SKM-1 (cell line): ENCODE data around the gene SLC44A3.

Experiments used
- DNase-seq: peaks from one replicate; lab custom pipeline; 2025; ENCODE audit not compliant: unreplicated experiment; lab: John Stamatoyannopoulos, UW

SLC44A3 gene, protein sequence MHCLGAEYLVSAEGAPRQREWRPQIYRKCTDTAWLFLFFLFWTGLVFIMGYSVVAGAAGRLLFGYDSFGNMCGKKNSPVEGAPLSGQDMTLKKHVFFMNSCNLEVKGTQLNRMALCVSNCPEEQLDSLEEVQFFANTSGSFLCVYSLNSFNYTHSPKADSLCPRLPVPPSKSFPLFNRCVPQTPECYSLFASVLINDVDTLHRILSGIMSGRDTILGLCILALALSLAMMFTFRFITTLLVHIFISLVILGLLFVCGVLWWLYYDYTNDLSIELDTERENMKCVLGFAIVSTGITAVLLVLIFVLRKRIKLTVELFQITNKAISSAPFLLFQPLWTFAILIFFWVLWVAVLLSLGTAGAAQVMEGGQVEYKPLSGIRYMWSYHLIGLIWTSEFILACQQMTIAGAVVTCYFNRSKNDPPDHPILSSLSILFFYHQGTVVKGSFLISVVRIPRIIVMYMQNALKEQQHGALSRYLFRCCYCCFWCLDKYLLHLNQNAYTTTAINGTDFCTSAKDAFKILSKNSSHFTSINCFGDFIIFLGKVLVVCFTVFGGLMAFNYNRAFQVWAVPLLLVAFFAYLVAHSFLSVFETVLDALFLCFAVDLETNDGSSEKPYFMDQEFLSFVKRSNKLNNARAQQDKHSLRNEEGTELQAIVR

DNA sequence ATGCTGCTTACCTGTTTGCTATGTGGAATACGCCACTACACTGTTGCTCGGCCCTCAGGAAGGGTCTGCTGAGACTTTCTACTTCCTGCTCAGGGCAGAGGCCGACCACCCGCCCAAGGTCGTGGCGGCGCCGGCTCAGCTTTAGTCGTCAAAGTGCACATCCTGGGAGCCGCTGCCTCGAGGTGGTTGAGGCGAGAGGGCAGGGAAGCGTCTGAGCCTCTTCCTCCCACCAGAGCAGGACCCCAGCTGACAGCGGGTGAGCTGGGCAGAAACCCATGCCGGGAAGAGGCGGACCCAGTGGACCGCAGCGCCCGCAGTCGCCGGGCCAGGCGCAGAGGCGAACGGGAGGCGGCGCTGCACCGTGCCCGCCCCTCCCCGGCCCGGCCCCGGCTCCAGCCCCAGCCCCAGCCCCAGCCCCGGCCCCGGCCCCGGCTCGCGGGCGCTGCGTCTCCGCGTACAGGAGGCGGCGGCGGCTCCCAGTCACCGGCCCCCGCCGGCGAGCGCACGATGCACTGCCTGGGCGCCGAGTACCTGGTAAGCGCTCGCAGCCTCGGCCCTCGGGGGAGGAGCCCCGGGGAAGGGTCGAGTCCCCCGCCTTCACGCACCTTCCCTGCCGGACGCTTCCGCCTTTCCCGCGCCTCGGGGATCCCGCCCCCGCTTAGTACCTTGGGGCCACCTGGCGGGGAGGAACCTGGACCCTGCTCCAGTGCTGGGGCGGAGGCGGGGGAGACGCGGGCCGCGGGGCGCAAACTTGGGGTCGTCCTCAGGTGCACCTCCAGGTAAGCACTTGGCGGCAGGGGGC is at the start of gene SLC44A3:
Gene SLC44A3 (plus strand): TSS at position 413 of the 802 bp plus-strand sequence. CDS start 95 bp downstream, at position 508.
- DNase-seq: no peak

DNA sequence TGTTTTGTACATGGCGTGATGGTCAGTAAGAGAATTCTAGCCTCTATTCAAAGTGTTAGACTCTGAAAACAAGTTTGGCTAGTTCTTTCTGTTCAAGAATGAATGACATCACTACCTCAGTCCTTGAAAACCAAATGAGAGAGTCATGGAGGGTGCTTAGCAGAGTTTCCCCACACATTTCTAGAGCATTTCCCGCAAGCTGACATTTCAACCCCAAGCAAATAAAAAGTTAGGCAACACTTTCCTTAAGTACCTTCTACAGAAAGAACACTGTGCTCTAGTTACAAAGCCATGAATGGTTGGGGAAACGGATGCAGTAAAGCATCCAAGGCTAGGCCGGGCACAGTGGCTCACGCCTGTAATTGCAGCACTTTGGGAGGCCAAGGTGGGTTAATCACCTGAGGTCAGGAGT is 47.9 kb upstream of the SLC44A3 start:
- no peak for DNase-seq

DNA sequence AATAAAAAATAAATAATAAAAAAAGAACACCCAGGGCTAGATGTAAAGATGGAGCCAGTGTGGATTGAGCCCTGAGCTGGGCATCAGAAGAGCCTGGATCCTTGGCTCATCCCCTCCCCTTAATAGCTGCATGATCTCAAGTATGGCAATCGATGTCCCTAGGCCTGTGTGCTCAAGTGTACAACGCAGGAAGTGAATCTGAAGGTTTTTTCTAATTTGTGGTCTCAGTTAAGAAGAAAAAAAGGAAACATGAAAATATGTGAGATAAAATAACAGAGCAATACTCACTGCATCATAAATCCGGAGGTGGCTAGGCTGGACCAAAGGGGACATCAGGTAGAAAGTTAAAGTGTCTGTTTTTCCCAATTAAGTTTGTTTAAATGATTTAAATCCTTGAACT is 47.3 kb upstream of the SLC44A3 start:
- DNase-seq: no peak

DNA sequence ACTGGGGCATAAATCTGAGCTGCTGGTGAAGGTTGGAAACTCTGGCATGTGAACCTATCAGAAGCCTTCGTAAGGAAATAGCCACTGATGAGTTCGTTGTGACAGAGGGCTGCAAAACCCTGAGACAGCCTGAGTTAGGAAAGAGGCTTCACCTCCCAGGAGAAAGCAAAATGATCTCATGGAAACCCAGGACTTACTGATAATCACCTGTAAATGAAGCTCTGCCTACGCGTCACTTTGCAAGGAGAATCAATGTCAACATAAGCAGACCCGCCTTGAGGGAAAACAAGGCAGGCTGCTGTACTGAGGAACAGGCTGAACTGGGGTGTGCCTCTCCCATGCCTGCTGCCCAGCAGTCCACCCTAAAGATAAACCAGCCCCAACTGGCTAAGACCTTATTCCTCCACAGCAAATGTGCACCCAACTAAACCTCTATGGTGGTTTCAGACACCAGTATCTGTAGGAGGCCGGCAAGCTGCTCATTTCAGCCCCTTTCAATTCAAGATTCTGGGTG is 46.8 kb upstream of the SLC44A3 start:
- no peak for DNase-seq

DNA sequence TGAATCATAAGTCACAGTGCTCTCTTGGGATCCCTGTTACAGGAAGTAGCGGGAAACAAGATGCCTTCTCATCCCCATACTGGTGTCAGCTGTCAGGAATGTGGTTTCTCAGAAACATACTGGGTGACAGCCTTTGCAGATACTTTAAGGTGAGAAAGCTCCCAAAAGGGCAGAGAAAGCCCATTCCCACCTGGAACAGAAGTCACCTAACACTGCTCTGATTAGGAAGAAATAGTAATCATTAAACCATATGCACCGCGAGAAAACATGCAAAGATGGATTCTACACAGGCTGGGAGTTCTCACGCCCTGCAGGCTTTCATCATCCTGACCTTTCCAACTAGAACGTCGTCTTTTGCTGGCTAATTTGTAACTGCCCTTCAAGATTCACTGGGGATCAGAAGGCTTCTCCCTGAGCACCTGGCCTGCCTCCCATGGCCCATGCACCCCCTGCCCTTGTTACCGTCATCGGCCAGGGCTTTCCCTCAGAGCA is 46.2 kb upstream of the SLC44A3 start:
- DNase-seq: no peak

DNA sequence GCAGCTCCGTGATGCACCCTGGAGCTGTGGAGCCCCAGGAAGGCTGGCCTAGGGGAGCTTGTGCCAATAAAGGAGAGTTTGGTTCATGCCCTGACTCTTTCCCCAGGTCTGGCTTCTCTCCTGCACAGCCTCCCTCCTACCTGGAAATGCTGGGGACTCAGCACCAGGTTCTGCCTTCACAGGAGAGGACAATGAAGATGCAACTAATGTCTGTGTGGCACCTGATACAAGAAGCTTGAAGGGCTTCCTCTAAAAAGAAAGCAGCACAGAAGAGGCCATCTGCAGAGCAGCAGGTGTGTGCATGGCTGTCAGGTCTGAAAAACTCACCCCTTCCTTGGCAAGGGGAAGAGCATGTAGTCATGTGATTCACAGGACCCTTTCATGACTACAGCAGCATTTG is 43.7 kb upstream of the SLC44A3 start:
- DNase-seq: no peak

DNA sequence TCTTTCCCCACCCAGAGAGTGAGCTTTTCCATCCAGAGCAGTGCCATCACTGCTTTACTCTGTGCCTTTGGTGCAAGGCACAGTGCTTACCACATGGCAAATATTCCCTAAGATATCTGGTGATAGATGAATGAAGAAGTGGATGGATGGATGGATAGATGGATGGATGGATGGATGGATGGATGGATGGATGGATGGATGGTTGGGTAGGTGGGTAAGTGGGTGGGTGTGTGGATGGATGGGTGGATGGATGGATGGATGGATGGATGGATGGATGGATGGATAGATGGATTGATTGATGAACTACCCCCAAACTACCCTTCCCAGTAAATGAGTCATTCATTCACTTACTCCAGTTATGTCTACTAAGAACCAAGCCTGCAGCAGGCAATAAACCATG is 42.9 kb upstream of the SLC44A3 start:
- DNase-seq: no peak

DNA sequence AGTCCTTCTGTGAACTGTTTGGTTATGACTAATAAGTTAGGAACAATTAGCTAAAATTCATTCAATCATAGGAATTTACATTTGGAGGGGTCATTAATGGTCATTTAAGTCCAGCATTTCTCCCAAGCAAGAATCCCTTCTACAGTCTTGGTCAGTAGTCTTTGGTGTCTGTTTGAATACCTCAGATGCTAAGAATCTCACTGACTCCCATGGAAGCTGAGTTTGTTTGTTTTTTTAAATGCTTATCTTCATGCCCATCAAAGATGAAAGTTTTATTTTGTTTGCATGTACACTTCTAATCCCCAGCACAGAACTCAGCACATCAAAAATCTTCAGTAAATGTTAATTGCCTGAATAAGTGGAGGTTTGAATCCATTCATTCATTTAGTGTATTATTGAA is 41.3 kb upstream of the SLC44A3 start:
- DNase-seq: no peak

DNA sequence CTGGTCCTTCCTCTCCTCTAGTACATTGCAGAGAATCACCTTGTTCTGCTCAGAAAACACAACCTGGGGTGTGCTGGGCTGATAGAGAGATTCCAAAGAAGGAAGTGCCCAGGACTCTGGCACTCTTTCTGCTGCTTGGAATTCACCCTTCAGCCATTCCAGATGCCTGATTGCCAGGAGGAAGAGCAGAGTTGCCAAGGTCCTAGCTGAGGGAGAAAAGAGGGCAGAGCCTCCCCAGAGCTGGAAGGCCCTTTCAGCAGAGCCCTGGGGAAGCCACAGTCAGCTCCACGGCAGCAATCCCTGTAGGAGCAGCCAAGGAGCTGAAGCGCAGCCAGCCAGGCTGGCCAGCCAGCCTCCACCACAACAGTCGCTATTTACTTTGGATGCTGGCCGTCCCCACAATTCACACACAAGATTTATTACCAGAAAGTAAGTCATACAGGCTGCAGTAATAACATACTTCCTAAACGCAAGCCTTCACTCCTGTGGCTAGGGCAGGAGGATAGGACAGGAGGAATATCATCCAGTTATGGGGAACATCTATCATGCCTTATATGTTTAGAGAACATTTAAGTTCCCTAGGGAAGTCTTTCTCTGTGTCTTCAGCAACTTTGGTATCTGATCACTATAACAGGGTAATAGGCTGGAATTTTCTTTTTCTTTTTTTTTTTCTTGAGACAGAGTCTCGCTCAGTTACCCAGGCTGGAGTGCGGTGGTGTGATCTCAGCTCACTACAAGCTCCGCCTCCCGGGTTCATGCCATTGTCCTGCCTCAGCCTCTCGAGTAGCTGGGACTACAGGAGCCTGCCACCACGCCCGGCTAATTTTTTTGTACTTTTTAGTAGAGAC is 36.6 kb upstream of the SLC44A3 start:
- no peak for DNase-seq

DNA sequence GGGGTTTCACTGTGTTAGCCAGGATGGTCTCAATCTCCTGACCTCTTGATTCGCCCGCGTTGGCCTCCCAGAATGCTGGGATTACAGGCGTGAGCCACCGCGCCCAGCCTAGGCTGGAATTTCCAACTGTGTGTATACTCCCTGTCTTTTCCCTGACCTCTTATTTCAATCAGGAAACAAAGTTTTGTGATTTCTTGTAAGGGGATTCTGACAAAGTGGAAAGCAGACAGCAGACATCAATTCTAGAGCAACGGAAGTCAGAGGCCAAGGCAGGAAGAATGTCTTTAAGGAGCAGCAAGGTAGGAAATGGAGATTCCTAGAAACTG is 36.0 kb upstream of the SLC44A3 start:
- no peak for DNase-seq

DNA sequence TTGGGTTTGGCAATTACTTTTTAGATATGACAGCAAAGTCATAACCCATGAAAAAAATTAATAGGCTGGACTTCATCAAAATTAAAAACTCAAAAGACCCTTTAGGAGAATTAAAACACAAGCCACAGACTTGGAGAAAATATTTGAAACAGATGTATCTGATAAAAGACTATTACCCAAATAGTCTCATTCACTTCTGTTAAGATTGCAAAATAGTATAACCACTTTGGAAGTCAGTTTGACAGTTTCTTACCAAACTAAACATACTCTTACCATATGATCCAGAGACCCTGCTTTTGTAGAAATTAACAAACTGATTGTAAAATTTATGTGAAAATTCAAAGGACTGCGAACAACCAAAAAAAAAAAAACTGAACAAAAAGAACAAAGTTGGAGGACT is 32.5 kb upstream of the SLC44A3 start:
- no peak for DNase-seq

DNA sequence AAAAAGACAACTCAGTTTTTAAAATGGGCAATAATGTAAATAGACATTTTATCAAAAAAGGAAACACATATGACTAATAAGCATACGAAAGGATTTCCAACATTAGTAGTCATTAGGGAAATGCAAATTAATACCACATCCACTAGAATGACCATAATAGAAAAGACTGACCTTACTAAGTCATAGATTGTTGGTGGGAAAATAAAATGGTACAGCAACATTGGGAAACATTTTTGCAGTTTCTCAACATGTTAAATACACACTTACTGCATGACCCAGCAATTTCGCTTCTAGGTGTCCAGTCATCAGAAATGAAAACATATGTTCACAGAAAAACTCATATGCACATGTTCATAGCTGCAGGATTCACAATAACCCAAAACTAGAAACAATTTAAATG is 29.9 kb upstream of the SLC44A3 start:
- no peak for DNase-seq

DNA sequence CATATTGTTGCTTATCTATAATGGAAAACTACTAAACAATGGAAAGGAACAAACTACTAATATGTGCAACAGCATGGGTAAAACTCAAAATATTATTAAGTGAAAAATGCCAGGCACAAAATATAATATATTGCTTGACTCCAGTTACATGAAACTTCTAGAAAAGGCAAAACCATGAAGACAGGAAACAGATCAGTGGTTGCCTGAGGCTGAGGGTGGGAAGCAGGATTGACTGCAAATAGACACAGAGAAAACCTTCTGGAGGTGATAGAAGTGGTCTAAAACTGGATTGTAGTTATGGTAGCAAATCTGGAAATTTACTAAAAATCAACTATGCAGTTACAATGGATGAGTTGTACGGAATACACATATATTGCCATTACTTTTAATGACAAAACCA is 29.5 kb upstream of the SLC44A3 start:
- DNase-seq: no peak

DNA sequence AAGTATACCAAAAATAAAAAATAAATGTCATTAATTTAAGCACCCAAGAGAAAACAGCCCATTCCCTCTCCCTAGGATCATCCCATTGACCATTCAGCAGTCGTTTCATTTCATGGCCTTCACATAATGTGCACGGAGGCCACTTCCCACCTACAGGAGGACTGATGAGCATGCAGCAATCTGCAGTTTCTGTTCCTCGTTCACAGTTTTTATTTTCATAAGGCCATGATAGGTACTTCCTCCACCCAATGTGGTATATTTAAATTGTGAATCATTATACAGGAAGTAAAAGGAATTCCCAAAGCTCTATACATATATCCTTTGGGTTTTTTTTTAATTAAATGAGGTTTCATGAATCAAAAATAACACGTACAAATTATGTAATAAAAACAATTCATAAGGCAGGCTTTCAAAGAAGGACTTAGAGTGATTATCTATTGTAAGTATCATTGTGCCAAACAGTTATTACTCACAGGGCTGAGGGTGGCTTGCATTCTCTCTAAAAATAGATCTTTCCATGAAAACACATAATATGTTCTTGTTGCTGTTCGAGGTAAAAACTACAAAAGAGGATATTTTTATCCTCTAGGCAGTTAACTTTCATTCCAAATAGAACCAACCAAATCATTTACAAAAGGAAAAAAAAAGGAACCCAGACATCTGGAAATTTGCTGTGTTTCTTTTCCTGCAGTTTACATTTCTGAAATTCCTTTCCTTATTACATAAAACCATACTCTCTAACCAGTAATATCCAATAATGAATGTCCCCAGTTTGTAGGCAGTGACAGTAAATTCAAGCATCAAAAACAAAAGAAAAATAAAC is 27.5 kb upstream of the SLC44A3 start:
- DNase-seq: peak; percentile 54

DNA sequence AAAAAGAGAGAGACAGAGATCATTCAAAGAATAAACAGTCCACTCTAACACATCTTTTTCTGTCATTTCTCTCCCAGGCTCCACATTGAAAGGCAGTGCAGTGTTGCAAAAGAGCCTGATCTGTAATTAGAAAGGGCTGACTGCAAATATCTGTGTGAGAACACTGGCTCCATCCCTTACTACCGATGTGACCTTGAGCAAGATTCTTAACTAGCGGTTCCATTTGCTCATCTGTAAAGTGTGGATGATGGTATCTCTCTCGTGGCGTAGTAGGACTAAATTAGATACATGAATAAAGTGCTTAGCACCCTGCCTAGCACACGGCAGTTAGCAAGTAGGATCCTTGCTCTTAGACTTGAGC is 26.9 kb upstream of the SLC44A3 start:
- DNase-seq: no peak

DNA sequence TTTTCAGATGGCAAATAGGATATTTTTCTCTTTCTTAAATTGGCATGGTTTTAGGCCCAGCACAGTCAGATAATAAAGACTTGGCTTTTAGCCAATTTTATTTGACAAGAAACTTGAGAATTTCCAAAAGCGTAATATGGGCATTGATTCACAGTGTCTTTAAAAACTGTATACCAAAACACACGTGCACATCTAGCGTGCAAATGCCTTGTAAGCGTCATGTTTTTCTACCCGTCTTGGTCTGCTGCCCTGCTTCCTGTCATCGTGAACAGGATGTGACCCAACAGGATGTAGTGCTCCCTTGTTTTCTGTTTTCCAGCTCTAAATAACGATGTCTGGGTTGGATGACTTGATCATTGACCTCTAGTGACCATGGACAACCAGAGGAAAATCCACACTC is 24.7 kb upstream of the SLC44A3 start:
- DNase-seq: no peak

DNA sequence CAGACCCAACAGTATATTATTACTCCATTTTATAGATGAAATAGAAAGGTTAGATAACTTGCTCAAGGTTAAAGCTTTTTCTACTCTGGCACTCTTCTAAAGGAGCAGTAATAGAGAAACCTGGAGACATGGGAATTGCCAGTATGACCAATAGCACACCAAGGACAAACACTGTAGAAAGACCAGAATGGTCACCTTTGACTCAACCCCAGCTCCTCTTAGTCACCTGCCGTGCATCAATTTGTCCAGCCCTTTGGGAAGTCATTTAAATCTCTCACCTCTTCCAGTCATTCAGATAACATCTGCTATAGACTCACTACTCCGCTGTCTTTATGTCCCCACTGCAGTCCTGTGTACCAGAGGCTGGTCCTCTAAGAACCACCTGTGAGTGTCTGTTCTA is 23.9 kb upstream of the SLC44A3 start:
- DNase-seq: no peak

DNA sequence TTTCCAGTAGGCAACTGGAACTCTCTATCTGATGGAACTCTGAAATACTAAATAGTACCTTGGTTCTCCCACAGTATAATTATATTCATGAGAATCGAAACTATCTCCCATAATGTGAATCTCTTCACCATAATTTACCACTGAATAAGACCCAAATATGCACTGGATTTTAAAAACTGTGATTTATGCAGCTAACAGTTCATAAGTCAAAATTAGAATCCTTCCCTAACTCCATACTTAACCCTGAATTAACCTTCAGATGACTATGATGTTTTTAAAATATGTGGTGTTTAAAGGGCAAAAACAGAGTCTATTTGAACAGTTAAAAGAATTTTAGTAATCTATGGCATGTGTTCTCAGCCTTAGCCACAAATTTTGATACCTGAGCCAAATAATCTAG is 22.9 kb upstream of the SLC44A3 start:
- no peak for DNase-seq

DNA sequence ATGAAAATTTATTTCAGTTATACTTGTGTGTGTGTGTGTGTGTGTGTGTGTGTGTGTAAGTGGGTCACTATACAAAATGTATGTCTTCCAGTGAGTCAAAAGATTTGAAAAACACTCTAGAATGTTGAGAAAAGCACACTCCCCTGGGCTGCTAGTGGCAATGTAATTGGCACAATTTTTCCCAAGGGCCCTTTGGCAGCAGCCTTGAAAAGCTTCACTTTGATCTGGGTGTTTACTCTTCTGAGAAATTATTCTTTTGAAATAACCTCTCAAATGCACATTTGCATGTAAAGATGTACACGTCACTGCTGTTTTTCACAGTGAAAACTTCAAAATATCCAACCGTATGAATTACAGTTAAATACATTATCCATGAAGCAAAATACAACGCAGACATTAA is 22.1 kb upstream of the SLC44A3 start:
- DNase-seq: no peak

DNA sequence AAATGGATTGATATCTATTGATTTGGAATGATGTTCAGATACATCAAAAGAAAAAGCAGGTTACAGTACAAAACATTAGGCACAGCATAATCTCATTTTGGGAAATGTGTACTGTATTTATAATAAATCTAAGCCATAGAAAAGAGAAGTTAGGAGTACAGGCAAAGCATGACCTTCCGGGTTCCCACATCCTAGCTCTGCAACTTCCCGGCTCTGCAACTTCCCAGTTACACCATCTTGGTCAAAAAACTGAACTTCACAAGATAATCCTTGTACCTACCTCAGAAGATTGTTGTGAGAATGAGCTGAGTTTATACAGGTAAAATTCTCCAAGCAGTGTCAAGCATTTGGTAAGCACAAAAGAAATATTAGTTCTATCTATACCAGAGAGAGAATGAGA is 21.7 kb upstream of the SLC44A3 start:
- no peak for DNase-seq
